HG02885 (cell line): ENCODE data around the gene MYL6B.
A peak's percentile ranks its signal among the peaks of the same experiment; 100 is the strongest.
"Not testable (repeated sequence)": the region's sequence is repeated elsewhere in the genome, so short reads cannot be mapped to it uniquely, and the experiment has no call there.

Experiments used
- ATAC-seq: cut with Tn5 transposase; IDR thresholded peaks from one replicate; pipeline ENCODE4 v1.9.1; 2021; ENCODE audit warnings: mild to moderate bottlenecking; ENCODE audit not compliant: unreplicated experiment, poor library complexity

MYL6B gene

DNA sequence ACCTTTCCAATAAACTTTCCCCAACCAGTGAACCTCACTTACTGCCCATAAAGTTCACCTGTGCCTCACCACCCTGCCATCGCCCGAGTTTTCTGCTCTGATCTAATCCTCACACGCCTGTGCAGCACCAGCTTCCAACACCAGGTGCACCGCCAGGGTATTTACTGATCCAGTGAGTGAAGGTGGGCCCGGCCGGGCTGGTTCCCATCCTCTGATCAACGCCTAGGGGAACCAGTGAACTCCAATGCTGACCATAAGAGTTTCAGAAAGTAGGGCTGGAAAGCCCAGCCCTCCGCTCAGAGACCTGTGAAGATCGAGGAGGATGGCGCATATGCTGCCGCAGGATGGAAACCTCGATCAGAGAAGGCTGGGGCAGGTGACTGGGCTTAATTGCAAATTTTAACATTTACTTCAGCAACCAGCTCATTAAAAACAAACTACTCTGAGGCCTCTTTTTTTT is 685 bp upstream of the MYL6B start:
- ATAC-seq = peak; percentile 62

DNA sequence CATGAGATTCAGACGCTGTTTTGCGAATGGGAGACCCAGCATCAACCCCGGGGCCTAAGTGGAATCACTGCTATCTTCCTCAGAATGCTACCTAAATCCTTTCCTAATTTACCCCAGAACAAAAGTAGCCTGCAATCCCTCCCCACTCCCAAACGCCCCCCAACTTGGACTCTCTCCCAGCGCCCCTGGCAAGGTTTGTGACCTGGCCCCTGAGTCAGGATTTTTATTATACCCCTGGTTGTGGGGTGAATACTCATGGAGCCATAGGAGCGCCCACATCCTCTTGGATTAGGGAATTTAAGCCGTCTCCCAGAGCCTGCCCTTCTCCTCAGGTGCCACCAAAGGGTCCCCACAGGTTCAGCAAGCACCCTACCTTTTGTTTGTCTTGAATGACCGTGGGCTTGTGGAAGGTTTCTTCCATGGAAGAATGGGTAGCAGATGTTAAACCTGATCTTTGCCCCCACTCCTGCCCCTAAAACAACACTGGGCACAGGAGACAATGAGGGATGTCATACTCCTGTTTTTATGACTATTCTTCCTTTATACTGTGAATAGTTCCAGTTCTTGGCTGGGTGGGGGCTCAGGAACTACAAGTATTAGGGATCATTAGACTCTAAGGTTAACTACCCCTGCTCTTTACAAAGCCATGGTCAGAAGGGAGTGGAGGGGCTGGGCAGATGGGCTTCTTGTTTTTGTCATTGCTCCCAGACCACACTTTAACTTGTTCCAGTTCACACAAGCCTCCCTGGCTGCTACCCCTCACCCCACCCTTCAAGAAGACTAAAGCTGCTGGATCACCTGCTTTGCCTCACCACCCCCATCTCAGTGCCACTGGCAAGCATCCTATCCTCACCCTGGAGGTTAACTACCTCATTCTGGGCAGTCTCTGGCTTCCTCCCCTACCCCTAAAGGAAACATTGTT is 630 bp downstream of the MYL6B start:
- no peak for ATAC-seq

DNA sequence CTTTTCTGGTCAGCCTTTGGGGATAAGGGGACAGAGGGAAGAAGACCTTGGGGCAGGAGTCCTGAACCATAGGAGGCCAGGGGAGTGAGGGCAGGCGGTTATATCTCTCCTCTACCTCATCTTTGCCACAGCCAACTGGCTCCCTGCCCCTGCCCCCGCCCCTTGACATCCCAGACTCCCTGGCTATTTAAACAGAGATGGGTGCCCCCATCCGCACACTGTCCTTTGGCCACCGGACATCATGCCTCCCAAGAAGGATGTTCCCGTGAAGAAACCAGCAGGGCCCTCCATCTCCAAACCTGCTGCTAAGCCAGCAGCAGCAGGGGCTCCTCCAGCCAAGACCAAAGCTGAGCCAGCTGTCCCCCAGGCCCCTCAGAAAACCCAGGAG is 1.3 kb downstream of the MYL6B start:
- ATAC-seq = no peak

DNA sequence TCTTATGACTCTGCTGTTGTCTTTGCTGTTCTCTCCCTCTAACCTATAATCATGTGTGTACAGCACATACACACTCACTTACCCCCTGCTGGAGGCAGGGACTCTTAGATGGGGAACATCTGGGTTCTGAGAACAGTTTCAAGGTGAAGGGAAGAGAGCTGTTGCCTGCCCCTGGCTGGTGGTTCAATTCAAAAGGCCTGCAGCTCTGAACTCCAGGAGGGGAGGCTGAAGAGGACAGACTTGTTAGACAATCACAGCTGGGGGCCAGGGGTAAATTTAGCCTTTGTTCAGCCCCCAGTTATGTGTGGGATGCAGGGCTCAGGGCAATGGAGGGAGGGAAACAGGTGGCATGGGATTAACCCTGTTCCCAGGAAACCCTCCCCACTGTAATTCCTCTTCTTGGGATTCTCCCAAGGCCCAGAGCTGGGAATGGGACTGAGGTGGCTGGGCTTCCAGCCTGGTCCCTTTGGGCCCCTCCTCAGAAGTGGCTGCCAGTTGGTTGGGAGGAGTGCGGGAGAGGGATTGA is 1.9 kb downstream of the MYL6B start:
- ATAC-seq = no peak

DNA sequence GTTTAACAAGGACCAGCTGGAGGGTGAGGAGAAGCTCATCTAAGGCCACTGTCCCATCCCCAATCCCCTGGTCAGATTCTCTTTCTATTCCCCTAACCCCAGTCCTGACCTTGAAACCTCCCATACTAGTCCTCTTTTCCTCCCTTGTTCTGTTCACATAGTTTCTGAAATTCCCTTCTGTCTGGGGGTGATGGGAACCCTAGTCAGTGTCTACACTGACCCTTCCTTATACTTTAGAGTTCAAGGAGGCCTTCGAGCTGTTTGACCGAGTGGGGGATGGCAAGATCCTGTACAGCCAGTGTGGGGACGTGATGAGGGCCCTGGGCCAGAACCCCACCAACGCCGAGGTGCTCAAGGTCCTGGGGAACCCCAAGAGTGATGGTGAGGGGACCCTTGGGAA is 2.4 kb downstream of the MYL6B start:
- no peak for ATAC-seq

DNA sequence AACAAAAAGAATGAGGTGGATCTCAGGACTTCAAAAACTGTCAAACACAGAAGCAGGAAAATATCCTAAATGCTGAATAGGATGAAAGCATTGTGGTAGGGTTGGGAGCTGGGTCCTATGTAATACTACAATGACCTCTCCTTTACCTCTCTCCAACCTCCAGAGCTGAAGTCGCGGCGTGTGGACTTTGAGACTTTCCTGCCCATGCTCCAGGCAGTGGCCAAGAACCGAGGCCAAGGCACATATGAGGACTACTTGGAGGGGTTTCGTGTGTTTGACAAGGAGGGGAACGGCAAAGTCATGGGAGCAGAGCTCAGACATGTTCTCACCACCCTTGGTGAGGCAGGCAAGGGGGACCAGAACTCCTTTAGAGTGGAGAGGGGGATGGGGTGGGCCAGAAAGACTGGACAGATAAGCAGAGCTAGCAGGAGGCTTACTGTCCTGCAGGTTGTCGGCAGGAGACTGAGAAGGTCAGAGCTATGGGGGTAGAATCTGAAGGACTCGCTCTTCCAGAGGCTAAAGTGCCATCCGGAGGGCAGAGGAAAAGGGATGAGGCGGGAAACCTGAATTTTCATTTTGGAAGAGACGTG is 3.0 kb downstream of the MYL6B start:
- no peak for ATAC-seq

DNA sequence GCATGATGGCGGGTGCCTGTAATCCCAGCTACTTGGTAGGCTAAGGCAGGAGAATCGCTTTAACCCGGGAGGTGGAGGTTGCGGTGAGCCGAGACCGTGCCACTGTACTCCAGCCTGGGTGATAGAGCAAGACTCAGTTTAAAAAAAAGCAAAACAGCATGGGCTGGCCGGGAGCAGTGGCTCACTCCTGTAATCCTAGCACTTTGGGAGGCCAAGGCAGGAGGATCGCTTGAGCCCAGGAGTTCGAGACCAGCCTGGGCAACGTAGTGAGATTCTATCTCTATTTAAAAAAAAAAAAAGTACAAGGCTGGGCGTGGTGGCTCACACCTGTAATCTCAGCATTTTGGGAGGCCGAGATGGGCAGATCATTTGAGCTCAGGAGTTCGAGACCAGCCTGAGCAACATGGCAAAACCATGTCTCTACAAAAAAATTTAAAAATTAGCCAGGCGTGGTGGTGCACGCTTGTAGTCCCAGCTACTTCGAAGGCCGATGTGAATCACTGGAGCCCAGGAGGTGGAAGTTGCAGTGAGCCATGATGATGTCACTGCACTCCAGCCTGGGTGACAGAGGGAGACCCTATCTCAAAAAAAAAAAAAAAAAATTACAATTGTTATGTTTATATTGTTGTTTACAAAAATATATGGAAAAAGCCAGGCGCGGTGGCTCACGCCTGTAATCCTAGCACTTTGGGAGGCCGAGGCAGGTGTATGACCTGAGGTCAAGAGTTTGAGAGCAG is 4.2 kb downstream of the MYL6B start:
- ATAC-seq = not testable (repeated sequence)

DNA sequence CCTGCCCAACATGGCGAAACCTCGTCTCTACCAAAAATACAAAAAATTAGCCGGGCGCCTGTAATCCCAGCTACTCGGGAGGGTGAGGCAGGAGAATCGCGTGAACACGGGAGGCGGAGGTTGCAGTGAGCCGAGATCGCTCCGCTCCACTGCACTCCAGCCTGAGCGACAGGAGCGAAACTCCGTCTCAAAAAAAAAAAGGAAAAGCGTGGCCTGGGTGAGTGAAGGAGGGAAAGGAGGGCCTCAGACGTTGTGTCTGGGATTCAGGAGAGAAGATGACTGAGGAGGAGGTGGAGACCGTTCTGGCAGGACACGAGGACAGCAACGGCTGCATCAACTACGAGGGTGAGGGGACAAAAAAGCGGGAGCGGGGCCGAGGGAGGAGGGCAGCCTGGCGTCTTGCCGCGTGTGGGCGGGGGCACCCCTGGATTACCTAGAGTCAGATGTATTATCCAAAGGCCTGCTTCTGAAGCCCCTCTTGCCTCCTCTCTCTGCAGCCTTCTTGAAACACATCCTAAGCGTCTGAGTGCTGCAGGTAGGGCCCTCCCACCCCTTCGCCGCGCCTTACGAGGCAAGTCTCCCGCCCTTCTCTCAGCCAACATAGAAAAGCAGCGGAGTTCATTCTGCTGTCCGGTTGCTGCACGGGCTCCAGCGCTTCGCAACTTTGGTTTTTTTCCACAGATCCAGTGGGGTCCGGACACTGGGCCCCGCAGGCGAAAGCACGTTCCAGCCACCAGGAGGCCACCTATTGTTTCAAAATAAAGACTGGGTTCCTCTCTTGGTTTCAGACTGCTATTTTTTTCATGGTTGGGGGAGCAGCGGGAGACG is 5.0 kb downstream of the MYL6B start:
- peak; percentile 31 for ATAC-seq

DNA sequence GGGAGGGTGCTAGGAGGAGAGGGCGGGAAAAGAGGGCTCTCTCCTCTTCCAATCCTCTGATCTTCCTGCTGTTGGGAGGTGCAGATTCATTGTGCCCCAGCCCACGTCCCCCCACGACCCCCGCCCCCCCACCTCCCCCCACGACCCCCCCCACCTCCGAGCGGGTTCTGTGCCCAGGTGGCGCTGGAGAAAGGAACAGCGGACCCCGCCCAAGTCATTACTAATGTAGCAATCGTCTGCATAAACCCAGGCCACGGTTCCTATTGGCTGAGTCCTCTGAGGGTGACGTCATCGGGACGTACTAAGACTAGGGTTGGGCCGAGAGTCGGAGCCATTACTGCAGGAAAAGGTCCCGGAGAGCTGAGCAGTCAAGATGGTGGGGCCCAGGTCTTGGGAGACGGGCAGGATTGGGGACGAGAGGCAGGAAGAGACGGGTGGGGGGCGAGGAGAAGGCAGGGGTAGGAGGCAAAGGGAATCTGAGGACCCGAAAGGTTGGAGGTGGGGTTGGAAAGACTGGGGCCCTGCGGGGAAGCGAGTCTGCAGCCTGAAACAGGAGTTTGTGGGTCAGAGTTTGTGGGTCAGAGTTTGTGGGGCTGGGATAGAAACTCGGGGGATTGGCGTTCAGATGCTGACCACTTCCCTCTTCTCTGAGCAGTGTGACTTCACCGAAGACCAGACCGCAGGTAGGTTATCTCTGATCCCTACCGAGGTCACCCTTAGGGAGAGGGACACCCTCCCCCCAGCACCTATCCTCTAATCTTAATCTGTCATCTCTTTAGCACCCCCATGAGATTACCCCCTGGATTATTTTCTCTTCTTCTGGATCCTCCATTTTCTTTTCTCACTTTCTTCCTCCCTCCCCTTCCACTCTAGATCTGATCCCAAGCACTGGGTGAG is 5.9 kb downstream of the MYL6B start, which contains the start of gene MYL6:
MYL6 (plus strand) TSS at position 331 of the 897 bp plus-strand sequence; CDS start at position 374, 43 bp downstream.
- ATAC-seq = peak; percentile 86

DNA sequence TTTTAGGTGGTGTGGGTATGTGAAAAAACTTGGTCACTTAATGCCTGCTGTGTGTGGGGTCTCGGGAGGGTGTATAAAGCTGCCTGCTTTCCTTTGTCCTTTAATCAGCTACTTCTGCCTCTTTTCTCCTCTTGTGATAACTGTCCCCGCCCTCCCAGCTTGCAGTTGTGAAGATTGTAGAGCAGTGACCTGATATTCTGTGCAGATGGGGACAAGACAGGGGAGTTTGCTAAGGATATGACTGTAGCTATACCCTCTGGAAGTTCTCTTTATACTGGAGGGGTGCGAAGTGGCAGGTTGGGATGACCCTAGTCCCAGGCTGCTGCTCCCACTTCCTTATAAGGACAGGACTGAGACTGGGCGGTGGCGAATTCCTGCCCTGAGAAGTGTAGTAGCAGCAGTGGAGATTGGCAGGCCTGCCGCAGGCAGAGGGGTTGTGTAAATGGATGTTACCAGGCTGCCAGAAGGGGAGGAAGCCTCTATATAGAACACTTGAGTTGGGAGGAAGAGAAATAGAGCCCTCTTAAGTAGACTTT is 6.6 kb downstream of the MYL6B start:
- no peak for ATAC-seq

DNA sequence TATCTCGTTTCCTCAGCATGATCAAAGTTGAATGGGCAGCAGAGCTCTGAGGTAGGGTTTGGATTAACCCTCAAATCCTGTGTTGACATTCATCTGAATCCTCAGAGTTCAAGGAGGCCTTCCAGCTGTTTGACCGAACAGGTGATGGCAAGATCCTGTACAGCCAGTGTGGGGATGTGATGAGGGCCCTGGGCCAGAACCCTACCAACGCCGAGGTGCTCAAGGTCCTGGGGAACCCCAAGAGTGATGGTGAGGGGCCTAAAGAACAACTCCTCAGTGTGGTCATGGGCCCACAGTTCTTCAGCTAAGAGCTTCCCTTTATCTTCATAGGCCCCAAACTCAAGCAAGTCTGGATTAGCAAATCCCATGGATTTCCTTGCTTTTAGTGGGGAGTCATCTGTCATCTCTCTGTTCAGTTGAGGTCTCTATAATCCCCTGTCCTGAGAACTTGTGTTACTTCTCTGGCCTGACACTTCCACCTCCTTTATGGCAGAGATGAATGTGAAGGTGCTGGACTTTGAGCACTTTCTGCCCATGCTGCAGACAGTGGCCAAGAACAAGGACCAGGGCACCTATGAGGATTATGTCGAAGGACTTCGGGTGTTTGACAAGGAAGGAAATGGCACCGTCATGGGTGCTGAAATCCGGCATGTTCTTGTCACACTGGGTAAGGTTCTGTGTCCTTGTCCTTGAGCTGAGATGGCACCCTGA is 7.2 kb downstream of the MYL6B start:
- no peak for ATAC-seq

DNA sequence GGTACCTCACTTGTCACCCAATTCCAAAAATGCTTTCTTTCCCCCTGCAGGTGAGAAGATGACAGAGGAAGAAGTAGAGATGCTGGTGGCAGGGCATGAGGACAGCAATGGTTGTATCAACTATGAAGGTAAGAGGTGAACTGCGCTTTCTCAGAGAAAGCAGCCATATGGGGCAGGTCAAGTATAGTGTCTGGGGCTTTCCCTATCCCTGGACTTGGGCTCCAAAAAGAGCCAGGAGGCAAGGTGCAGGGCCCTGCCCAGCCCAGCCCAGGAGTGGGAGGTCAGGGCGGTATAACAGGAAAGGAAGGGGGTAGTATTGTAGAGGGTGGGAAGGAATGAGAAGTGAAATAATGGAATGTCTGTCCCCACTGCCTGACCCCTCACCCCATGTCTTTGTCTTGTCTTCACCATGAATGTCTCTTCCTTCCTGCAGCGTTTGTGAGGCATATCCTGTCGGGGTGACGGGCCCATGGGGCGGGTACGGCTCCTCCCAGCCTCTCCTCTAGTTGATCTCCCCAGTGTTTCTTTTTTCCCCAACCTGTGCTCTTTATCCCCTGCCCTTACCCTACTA is 7.9 kb downstream of the MYL6B start:
- no peak for ATAC-seq

DNA sequence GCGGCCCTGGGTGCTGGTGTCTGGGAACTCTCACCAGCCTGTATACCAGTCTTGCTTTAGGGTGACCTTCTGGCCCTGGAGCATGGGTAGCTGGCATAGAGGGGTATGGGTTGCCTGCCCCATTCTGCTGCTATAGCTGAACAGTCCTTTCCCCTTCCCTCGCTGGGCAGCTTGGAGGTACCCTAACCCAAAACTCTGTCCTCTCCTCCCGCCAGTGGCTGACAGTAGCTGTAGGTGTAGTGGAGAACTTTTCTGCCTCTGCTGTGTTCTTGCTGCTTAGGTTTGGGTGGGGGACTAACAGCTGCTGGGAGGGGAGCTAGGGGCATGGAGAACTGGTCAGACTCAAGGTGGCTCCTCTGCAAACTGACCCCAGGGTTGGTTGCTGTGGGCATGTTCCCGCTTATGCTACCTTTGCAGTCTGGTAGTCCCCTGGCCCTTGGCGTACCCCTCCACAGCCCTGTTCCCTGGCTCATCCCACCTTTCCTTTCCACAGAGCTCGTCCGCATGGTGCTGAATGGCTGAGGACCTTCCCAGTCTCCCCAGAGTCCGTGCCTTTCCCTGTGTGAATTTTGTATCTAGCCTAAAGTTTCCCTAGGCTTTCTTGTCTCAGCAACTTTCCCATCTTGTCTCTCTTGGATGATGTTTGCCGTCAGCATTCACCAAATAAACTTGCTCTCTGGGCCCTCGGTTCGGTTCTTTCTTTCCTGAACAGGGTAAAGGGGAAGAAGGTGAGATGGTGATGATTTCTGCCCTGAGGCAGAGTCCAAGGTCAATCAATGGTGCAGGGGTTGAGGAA is 8.7 kb downstream of the MYL6B start:
- ATAC-seq = no peak

DNA sequence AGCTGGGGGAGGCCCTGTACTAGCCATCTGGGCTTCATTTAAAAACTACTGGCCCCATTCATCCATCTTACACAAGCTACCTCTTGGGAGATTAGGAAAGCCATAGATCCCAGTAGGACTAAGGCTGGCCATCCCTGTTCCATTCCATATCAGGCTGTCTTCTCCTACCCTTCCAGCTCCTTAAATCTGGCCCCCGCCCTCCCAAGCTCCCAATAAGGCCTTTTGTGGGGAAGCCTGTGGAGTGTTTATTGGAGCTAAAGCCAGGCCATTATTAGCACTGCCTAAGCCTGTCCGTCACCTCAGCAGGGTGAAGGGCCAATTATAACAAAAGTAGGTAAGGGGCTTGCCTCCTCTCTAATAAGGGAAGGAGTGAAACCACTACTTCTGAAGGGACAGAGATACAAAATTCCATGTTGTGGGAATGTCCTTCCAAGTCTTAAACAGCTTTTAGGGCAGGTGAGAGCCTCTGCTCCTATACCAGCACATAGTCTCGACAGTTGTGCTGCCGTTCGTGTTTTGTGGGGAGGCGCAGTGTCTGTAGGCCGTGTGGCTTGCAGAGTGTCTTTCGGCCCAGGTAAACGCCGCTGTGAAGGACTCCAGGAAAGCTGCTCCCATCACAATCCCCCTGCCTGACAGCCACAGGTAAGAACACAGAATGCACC is 9.4 kb downstream of the MYL6B start:
- no peak for ATAC-seq

DNA sequence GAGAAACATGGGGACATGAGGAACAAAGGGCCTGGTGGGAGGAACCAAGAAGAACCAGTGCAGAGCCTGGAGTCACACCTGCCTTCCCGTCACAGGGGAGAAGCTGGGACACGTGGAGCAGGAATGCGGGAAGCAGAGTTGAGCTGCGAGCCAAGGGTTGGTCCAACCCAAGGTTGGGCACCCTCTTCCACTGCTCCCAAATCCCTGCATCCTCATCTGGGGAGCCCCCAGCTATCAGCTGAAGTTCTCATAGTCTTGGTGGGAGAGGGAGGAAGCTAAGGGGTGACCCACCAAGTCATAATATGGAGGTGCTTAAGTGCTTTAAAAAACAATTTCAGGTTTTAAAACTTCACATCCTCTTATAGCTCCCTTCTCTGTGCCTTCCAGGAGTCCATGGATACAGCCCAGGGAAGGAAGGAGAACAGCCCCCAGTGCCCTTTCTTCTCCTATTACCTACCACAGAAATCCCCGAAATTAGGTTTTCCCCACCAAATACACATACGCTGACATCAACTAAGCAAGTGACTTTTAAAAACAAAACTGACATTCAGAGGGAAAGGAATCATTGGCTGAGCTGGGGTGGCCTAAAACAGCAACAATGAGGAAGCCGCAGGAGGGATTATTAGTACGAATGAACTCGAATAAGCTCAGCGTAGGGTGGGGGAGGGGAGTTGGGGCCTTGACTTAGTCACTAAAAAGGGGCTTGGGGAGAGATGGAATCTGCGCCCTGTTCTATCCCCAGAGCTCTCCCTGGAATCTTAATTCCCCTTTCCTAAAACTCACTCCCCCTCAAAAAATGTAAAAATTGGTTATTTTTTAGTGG is 10.3 kb downstream of the MYL6B start:
- no peak for ATAC-seq
